Measurements from ENCODE around the gene OR13C8.
"Not testable (repeated sequence)": the region's sequence is repeated elsewhere in the genome, so short reads cannot be mapped to it uniquely, and the experiment has no call there.

OR13C8 gene

GRCh38 chr9:104568868-104569267 lies at the start of gene OR13C8:
OR13C8 (plus strand) TSS chr9:104569168; CDS start chr9:104569168, 0 bp downstream.
- DNase-seq, result no peak

GRCh38 chr9:104520241-104520640 lies 48.7 kb upstream of the OR13C8 start:
- DNase-seq, result not testable (repeated sequence)

GRCh38 chr9:104527109-104527508 lies 41.9 kb upstream of the OR13C8 start, which contains the start of gene OR13C4:
OR13C4 (minus strand) TSS chr9:104527209; CDS start chr9:104527209, 0 bp downstream.
- no peak for DNase-seq

- DNase-seq, result no peak
Measured at GRCh38 chr9:104536756-104537155, 32.2 kb upstream of the OR13C8 start, which contains the start of gene OR13C3. OR13C3 (minus strand) TSS chr9:104536856; CDS start chr9:104536723, 133 bp downstream.

- DNase-seq, result no peak
Measured at GRCh38 chr9:104539275-104539674, 29.7 kb upstream of the OR13C8 start.

- no peak for DNase-seq
Measured at GRCh38 chr9:104544644-104545043, 24.3 kb upstream of the OR13C8 start.

- no peak for DNase-seq
Measured at GRCh38 chr9:104553261-104553660, 15.7 kb upstream of the OR13C8 start.

- no peak for DNase-seq
Measured at GRCh38 chr9:104555521-104555920, 13.4 kb upstream of the OR13C8 start.

- DNase-seq, result no peak
Measured at GRCh38 chr9:104556830-104557634, 11.9 kb upstream of the OR13C8 start.

GRCh38 chr9:104564358-104564757 lies 4.6 kb upstream of the OR13C8 start:
- DNase-seq, result no peak

GRCh38 chr9:104572612-104573011 lies 3.6 kb downstream of the OR13C8 start:
- no peak for DNase-seq

- DNase-seq, result no peak
Measured at GRCh38 chr9:104575456-104575855, 6.5 kb downstream of the OR13C8 start.

- DNase-seq, result no peak
Measured at GRCh38 chr9:104577263-104577662, 8.3 kb downstream of the OR13C8 start.

- DNase-seq, result no peak
Measured at GRCh38 chr9:104580562-104580961, 11.6 kb downstream of the OR13C8 start.

- DNase-seq, result no peak
Measured at GRCh38 chr9:104586496-104587180, 17.7 kb downstream of the OR13C8 start.

- DNase-seq, result no peak
Measured at GRCh38 chr9:104589626-104590025, 20.7 kb downstream of the OR13C8 start.

GRCh38 chr9:104598749-104599148 lies 29.8 kb downstream of the OR13C8 start:
- DNase-seq, result not testable (repeated sequence)

GRCh38 chr9:104599313-104599712 lies 30.3 kb downstream of the OR13C8 start, which contains the start of gene OR13C5:
OR13C5 (minus strand) TSS chr9:104599413; CDS start chr9:104599413, 0 bp downstream.
- DNase-seq, result not testable (repeated sequence)

GRCh38 chr9:104604801-104605200 lies 35.8 kb downstream of the OR13C8 start:
- DNase-seq, result no peak

- not testable (repeated sequence) for DNase-seq
Measured at GRCh38 chr9:104605527-104605926, 36.6 kb downstream of the OR13C8 start, which contains the start of gene OR13C2. OR13C2 (minus strand) TSS chr9:104605627; CDS start chr9:104605627, 0 bp downstream.

- no peak for DNase-seq
Measured at GRCh38 chr9:104606152-104606551, 37.2 kb downstream of the OR13C8 start.

- no peak for DNase-seq
Measured at GRCh38 chr9:104608336-104608735, 39.4 kb downstream of the OR13C8 start.

GRCh38 chr9:104611213-104611612 lies 42.2 kb downstream of the OR13C8 start:
- no peak for DNase-seq

- DNase-seq, result no peak
Measured at GRCh38 chr9:104617418-104617817, 48.5 kb downstream of the OR13C8 start.

Data from activated T-cell treated with anti-CD3 and anti-CD28 coated beads, Interleukin-2, amount 50 U/mL, for 48 hours (primary cell).